ENCODE results near the gene ADAP1. TPM values are rescaled to one million over a fixed set of nuclear protein-coding genes. Genes with fewer than 3 reads are reported as not detected.
"Not testable (repeated sequence)": the region's sequence is repeated elsewhere in the genome, so short reads cannot be mapped to it uniquely, and the experiment has no call there.

Gene ADAP1
- total and polyA plus RNA-seq, 4 donors = 30.8 to 116 (median 79.0) TPM

DNA sequence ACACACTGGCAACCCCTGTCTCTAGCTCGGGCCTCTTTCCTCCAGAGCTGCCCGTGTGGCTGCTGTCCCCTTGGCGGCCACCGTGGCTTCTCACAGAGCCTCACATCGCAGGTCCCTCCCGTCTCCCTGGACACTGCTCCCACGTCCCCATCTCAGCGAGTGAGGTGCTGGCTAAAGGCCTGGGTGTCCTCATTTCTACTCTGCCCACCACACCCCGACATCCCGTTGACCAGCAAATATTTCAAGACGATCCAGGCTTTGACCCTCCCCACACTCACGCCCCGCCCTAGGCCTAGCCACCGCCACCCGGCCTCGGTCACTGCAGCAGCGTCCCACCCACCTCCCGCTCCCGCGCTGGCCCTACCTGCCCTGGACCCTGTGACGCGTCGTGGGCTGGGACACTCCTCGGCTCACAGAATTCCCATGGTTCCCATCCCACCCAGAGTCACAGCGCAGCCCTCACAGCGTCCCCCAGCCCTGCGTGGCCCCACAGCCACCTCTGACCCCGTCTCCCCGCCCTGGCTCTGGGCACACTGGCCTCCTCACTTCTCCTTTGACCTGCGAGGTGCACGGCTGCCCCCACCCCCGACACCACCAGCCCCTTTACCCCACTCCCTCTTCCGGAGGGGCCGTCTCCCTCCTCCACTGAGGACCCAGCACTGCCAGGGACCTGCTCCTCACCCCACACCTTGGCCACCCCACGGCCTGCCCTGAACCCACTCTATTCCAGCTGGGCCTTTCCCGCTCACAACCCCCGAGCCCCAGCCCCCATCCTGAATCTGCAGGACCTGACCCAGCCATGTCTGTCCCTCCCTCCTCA is 6.9 kb downstream of the ADAP1 start:
- 87% methylated on average over 36 of the region's 37 CpGs for WGBS (ENCODE audit: insufficient coverage)
- H3K4me3 ChIP-seq (ENCODE audit: low read depth, low read length) = no peak overlapping the region
- no peak overlapping the region for H3K27ac ChIP-seq (ENCODE audit: low read depth, low read length)
- no peaks in the 10 kb centered on the region for H3K27me3 ChIP-seq (ENCODE audit: control insufficient read depth, insufficient read depth, low read length)
- peaks cover 9% of the 10 kb centered on the region for H3K4me1 ChIP-seq (ENCODE audit: control insufficient read depth, insufficient read depth, low read length)
- no peaks in the 10 kb centered on the region for H3K9me3 ChIP-seq (ENCODE audit: control insufficient read depth, insufficient read depth, low read length)
- H3K36me3 ChIP-seq (ENCODE audit: control insufficient read depth, insufficient read depth, low read length) = peaks cover 50% of the 10 kb centered on the region
- no peak for DNase-seq (ENCODE audit: low read depth in 4 of 6, low spot score in 6 of 6)

DNA sequence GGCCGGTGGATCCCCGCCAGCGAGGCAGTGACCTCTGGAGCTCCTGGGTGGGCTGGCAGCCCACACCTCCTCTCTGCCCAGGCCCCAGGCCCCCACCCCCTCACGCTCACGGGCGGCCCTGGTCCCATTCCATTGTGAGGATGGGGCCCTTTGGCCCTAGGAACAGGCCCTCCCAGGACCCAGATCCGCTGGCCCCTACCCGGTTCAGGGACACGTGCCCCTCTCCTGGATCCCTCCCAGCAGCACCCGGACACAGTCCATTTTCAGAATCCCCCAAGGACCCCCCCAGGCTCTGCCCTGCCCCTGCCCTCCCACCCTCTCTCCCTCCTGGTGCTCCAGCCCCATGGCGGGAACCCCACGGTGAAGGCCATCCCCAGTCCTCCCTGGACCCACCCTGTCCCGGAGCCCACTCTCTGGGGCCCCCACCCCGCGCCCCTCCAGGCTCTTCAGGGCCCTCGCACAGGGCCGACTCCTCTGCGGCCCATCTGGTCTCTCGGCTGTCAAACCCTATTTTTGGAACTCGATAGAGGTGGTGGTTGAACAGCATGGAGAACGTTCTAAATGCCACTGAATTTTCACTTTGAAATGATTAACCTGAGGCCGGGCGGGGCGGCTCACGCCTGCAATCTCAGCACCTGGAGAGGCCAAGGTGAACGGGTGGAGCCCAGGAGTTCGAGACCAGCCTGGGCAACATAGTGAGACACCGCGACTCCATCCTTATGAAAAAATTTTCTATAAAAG is 8.1 kb downstream of the ADAP1 start:
- Histone ChIP-seq H3K4me1 (ENCODE audit: control insufficient read depth, insufficient read depth, low read length) (peaks cover 4% of the 10 kb centered on the region), H3K27me3 (ENCODE audit: control insufficient read depth, insufficient read depth, low read length) (no peaks in the 10 kb centered on the region), H3K4me3 (ENCODE audit: low read depth, low read length) (no peak overlapping the region), H3K36me3 (ENCODE audit: control insufficient read depth, insufficient read depth, low read length) (peaks cover 41% of the 10 kb centered on the region), H3K9me3 (ENCODE audit: control insufficient read depth, insufficient read depth, low read length) (no peaks in the 10 kb centered on the region), H3K27ac (ENCODE audit: low read depth, low read length) (no peak overlapping the region)
- WGBS (ENCODE audit: insufficient coverage) = 61% methylated on average over 22 of the region's 29 CpGs
- no peak for DNase-seq (ENCODE audit: low read depth in 4 of 6, low spot score in 6 of 6)

DNA sequence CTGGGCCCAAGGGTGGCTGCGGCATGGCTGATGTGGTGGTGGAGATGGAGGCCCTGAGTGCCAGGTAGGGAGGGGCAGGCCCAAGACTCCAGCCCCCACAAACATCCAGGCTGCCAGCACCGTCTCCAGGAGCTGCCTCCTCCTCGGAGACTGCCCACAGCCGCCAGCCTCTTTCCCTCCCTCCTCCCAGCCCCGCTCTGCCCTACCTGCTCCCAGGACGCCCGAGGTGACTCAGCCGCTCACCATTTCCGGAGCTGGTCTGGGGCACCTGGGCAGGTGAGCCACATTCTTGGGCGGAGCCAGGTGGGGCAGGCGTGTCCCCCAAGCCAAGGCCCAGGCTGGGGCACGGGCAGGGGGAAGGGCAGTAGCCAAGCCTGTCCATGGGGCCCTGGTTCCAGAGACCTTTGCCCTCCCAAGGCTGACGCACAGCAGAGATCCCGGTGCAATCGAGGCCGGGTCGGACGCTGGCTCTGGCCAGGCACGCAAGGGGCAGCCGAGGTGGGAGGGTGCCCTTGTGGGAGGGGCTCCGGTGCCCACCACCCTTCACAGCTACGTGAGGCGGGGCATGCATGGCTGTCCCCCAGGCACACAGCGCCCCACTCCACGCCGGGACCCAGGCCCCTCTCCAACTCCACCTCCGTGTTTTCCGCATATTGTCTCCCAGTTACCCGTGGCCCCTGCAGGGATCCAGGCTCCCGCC is 8.8 kb downstream of the ADAP1 start:
- Histone ChIP-seq H3K9me3 (ENCODE audit: control insufficient read depth, insufficient read depth, low read length) (no peaks in the 10 kb centered on the region), H3K27me3 (ENCODE audit: control insufficient read depth, insufficient read depth, low read length) (no peaks in the 10 kb centered on the region), H3K36me3 (ENCODE audit: control insufficient read depth, insufficient read depth, low read length) (peaks cover 41% of the 10 kb centered on the region), H3K4me3 (ENCODE audit: low read depth, low read length) (no peak overlapping the region), H3K27ac (ENCODE audit: low read depth, low read length) (no peak overlapping the region), H3K4me1 (ENCODE audit: control insufficient read depth, insufficient read depth, low read length) (peaks cover 4% of the 10 kb centered on the region)
- WGBS (ENCODE audit: insufficient coverage) = 64% methylated on average over 29 of the region's 30 CpGs
- DNase-seq (ENCODE audit: low read depth in 4 of 6, low spot score in 6 of 6) = no peak

DNA sequence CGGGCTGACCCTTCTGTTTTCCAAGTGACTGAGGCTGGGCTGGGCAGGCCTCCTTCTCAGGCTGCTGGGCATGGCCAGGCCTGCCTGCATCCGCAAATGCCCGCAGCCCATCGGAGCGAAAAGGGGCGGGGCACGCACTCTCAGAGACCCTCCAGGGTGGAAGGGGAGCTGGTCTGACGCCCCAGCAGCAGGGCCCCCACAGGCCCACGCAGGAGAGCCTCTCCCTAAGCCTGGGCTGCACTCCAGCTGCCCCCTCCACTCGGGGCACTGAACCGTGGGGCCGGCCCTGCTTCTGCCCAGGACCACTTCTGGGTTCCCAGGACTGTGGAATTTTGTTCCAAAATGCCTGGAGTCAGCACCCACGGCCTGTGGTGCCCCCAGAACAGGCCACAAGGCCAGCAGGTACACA is 9.3 kb downstream of the ADAP1 start:
- no peak for DNase-seq (ENCODE audit: low read depth in 4 of 6, low spot score in 6 of 6)
- no peak overlapping the region for H3K27ac ChIP-seq (ENCODE audit: low read depth, low read length)
- H3K27me3 ChIP-seq (ENCODE audit: control insufficient read depth, insufficient read depth, low read length) = no peaks in the 10 kb centered on the region
- H3K9me3 ChIP-seq (ENCODE audit: control insufficient read depth, insufficient read depth, low read length) = no peaks in the 10 kb centered on the region
- peaks cover 4% of the 10 kb centered on the region for H3K4me1 ChIP-seq (ENCODE audit: control insufficient read depth, insufficient read depth, low read length)
- H3K36me3 ChIP-seq (ENCODE audit: control insufficient read depth, insufficient read depth, low read length) = peaks cover 41% of the 10 kb centered on the region
- 61% methylated on average over 13 of the region's 13 CpGs for WGBS (ENCODE audit: insufficient coverage)
- no peak overlapping the region for H3K4me3 ChIP-seq (ENCODE audit: low read depth, low read length)

DNA sequence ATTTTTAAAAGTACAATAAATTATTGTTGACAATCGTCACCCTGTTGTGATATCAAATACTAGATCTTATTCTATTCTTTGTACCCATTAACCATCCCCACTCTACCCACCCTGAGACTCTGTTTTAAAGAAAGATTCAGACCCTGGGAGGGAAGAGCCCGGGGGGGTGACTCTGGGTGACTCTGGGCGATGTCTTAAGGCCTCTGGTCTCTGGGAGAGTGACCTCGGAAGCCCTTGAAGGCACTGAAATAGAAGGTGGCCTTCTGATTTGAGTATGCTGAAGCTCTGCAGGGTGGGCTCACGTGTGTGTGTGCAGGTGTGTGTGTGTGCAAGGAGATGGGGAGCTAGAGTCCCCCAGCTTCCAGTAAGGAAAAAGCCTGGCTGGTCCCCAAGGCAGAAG is 9.7 kb downstream of the ADAP1 start:
- Histone ChIP-seq H3K27me3 (ENCODE audit: control insufficient read depth, insufficient read depth, low read length) (no peaks in the 10 kb centered on the region), H3K27ac (ENCODE audit: low read depth, low read length) (no peak overlapping the region), H3K4me1 (ENCODE audit: control insufficient read depth, insufficient read depth, low read length) (peaks cover 4% of the 10 kb centered on the region), H3K36me3 (ENCODE audit: control insufficient read depth, insufficient read depth, low read length) (peaks cover 39% of the 10 kb centered on the region), H3K9me3 (ENCODE audit: control insufficient read depth, insufficient read depth, low read length) (no peaks in the 10 kb centered on the region), H3K4me3 (ENCODE audit: low read depth, low read length) (no peak overlapping the region)
- DNase-seq (ENCODE audit: low read depth in 4 of 6, low spot score in 6 of 6) = no peak
- 96% methylated on average over 4 of the region's 5 CpGs for WGBS (ENCODE audit: insufficient coverage)

DNA sequence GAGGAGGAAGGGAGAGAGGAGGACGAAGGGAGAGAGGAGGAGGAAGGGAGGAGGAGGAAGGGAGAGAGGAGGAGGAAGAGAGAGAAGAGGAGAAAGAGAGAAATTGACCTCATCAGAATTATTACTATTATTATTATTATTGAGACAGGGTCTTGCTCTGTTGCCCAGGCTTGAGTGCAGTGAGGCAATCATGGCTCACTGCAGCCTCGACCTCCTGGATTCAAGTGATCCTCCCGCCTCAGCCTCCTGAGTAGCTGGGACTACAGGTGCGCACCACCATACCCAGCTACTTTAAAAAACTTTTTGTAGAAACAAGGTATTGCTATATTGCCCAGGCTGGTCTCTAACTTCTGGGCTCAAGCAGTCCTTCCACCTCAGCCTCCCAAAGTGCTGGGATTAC is 10.7 kb downstream of the ADAP1 start:
- not testable (repeated sequence) for H3K27me3 ChIP-seq (ENCODE audit: control insufficient read depth, insufficient read depth, low read length); H3K27ac ChIP-seq (ENCODE audit: low read depth, low read length); H3K4me1 ChIP-seq (ENCODE audit: control insufficient read depth, insufficient read depth, low read length); DNase-seq (ENCODE audit: low read depth in 4 of 6, low spot score in 6 of 6); H3K9me3 ChIP-seq (ENCODE audit: control insufficient read depth, insufficient read depth, low read length); H3K4me3 ChIP-seq (ENCODE audit: low read depth, low read length)
- WGBS (ENCODE audit: insufficient coverage) = 85% methylated on average over 3 of the region's 4 CpGs
- peaks cover 31% of the 10 kb centered on the region for H3K36me3 ChIP-seq (ENCODE audit: control insufficient read depth, insufficient read depth, low read length)

DNA sequence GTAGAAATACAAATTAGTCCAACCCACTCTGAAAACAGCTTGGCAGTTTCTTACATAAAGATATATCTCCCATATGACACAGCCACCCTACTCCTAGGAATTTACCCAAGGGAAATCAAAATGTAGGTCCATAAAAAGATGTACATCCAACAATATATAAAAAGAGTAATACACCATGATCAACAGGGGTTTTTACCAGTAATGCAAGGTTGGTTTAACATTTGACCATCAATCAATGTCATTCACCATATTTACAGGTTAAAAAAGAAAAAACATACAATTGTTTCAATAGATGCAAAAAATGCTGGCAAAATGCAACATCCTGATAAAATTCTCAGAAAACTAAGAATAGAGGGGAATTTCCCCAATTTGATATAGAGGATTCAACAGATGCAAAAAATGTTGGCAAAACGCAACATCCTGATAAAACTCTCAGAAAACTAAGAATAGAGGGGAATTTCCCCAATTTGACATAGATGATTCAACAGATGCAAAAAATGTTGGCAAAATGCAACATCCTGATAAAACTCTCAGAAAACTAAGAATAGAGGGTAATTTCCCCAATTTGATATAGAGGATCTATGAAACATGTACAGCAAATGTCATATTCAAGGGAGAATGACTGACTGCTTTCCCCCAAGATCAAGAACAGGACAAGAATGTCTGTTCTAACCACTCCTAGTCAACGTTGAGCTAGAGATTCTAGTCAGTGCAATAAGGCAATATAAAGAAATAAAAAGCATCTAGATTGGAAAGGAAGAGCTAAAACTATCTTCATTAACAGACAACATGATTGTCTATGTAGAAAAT is 13.7 kb downstream of the ADAP1 start:
- peaks cover 3% of the 10 kb centered on the region for H3K4me1 ChIP-seq (ENCODE audit: control insufficient read depth, insufficient read depth, low read length)
- H3K27me3 ChIP-seq (ENCODE audit: control insufficient read depth, insufficient read depth, low read length) = no peaks in the 10 kb centered on the region
- no peak for DNase-seq (ENCODE audit: low read depth in 4 of 6, low spot score in 6 of 6)
- H3K36me3 ChIP-seq (ENCODE audit: control insufficient read depth, insufficient read depth, low read length) = peaks cover 27% of the 10 kb centered on the region
- H3K4me3 ChIP-seq (ENCODE audit: low read depth, low read length) = no peak overlapping the region
- H3K27ac ChIP-seq (ENCODE audit: low read depth, low read length) = no peak overlapping the region
- WGBS (ENCODE audit: insufficient coverage) = no CpG with 5 or more reads among the region's 2 CpGs
- no peaks in the 10 kb centered on the region for H3K9me3 ChIP-seq (ENCODE audit: control insufficient read depth, insufficient read depth, low read length)

DNA sequence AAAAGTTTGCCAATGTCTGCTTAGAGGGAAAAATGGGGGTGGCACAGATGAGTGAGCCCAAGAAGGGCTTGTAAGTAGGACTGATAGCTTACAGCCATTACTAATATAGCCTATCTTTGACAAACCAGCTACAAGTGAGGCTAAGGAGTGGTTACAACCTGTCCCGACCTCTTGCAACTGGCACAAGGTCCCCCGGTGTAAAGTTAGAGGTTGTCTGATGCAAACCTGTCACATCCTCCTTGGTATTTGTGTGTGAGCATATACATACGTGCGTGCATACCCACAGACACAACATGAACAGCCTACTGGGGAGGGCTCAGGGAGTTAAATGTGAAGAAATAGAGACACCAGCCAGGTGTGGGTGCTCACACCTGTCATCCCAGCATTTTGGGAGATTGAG is 14.6 kb downstream of the ADAP1 start:
- no peak for DNase-seq (ENCODE audit: low read depth in 4 of 6, low spot score in 6 of 6)
- no peaks in the 10 kb centered on the region for H3K4me1 ChIP-seq (ENCODE audit: control insufficient read depth, insufficient read depth, low read length)
- no peaks in the 10 kb centered on the region for H3K27me3 ChIP-seq (ENCODE audit: control insufficient read depth, insufficient read depth, low read length)
- H3K4me3 ChIP-seq (ENCODE audit: low read depth, low read length) = no peak overlapping the region
- no peak overlapping the region for H3K27ac ChIP-seq (ENCODE audit: low read depth, low read length)
- WGBS (ENCODE audit: insufficient coverage) = no CpG with 5 or more reads among the region's 4 CpGs
- H3K9me3 ChIP-seq (ENCODE audit: control insufficient read depth, insufficient read depth, low read length) = no peaks in the 10 kb centered on the region
- peaks cover 27% of the 10 kb centered on the region for H3K36me3 ChIP-seq (ENCODE audit: control insufficient read depth, insufficient read depth, low read length)

DNA sequence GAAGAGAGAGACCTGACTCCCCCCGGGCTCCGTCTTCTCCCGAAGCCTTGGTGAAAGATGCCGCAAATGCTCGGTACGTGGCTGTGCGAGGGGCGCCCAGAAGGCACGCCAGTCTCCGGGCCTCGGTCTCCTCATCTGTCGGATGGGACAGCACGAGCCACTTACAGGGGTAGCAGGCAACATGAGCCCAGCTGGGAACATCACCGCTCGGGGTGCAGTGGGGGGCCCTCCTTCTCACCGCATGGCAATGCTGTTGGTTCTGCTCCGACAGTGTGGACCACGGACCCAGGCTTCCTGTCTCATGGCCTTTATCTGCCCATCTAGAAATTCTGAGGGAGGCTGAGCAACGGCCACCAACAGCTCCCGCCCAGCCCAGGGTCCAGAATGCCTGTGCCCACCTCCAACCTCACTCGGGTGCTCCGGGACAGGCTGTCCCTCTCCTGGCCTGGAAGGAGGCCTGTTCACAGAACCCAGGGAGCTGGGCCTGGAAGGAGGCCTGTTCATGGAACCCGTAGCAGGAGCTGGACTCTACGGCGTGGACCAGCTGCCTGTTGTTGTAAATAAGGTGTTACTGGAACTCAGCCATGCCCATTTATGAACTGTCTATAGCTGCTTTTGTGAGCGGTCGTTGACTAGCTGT is 15.8 kb downstream of the ADAP1 start:
- H3K4me1 ChIP-seq (ENCODE audit: control insufficient read depth, insufficient read depth, low read length) = no peaks in the 10 kb centered on the region
- H3K36me3 ChIP-seq (ENCODE audit: control insufficient read depth, insufficient read depth, low read length) = peaks cover 33% of the 10 kb centered on the region
- no peak overlapping the region for H3K27ac ChIP-seq (ENCODE audit: low read depth, low read length)
- H3K4me3 ChIP-seq (ENCODE audit: low read depth, low read length) = no peak overlapping the region
- no peaks in the 10 kb centered on the region for H3K27me3 ChIP-seq (ENCODE audit: control insufficient read depth, insufficient read depth, low read length)
- no peaks in the 10 kb centered on the region for H3K9me3 ChIP-seq (ENCODE audit: control insufficient read depth, insufficient read depth, low read length)
- WGBS (ENCODE audit: insufficient coverage) = 92% methylated on average over 25 of the region's 27 CpGs
- DNase-seq (ENCODE audit: low read depth in 4 of 6, low spot score in 6 of 6) = no peak
